ENCODE data around the gene FKBP2.
A peak's percentile ranks its signal among the peaks of the same experiment; 100 is the strongest.
"Not testable (repeated sequence)": the region's sequence is repeated elsewhere in the genome, so short reads cannot be mapped to it uniquely, and the experiment has no call there.

FKBP2 gene

GRCh38 chr11:64234647-64235379 lies 6.1 kb upstream of the FKBP2 start:
- DNase-seq: peak; percentile 57

- DNase-seq: no peak
These were observed 5.3 kb upstream of the FKBP2 start for GRCh38 chr11:64235437-64236161.

- DNase-seq: peak; percentile 94
These were observed 3.4 kb upstream of the FKBP2 start for GRCh38 chr11:64237484-64237951.

GRCh38 chr11:64238076-64238475 lies 2.8 kb upstream of the FKBP2 start:
- DNase-seq: no peak

- DNase-seq: no peak
These were observed 1.9 kb upstream of the FKBP2 start for GRCh38 chr11:64238999-64239398.

- no peak for DNase-seq
These were observed 1.0 kb upstream of the FKBP2 start for GRCh38 chr11:64239662-64240434.

GRCh38 chr11:64241241-64241490 lies 271 bp downstream of the FKBP2 start:
- peak; percentile 99 for DNase-seq

GRCh38 chr11:64241491-64242374 lies 838 bp downstream of the FKBP2 start:
- no peak for DNase-seq

- DNase-seq: no peak
These were observed 2.5 kb downstream of the FKBP2 start for GRCh38 chr11:64243236-64243854.

- no peak for DNase-seq
These were observed 3.2 kb downstream of the FKBP2 start for GRCh38 chr11:64244107-64244506.

GRCh38 chr11:64244966-64245365 lies 4.1 kb downstream of the FKBP2 start:
- DNase-seq: no peak

- DNase-seq: peak; percentile 56
These were observed 4.5 kb downstream of the FKBP2 start for GRCh38 chr11:64245401-64245796.

GRCh38 chr11:64245797-64246620 lies 5.1 kb downstream of the FKBP2 start:
- peak; percentile 59 for DNase-seq

- not testable (repeated sequence) for DNase-seq
These were observed 5.7 kb downstream of the FKBP2 start for GRCh38 chr11:64246621-64246870.

- DNase-seq: peak; percentile 85
These were observed 6.2 kb downstream of the FKBP2 start, which contains the start of gene PPP1R14B for GRCh38 chr11:64246871-64247728. PPP1R14B (minus strand) TSS chr11:64246943; CDS start chr11:64246673, 270 bp downstream.

- no peak for DNase-seq
These were observed 7.0 kb downstream of the FKBP2 start for GRCh38 chr11:64247729-64248531.

GRCh38 chr11:64248578-64248977 lies 7.7 kb downstream of the FKBP2 start:
- no peak for DNase-seq

GRCh38 chr11:64249038-64249437 lies 8.1 kb downstream of the FKBP2 start:
- DNase-seq: no peak

- no peak for DNase-seq
These were observed 8.9 kb downstream of the FKBP2 start for GRCh38 chr11:64249563-64250414.
